GM12891 (cell line): Measurements from ENCODE around the gene C1RL.

Experiments used
- DNase-seq: peaks from one replicate; pipeline ENCODE4 v3.0.0; 2011; ENCODE audit warnings: low spot score; ENCODE audit not compliant: insufficient read length
- FAIRE-seq: peaks from 2 replicates; lab custom pipeline; 2011; peaks lifted over from hg19 to GRCh38; lab: Jason Lieb, UNC
- PAX5 ChIP-seq: IDR thresholded peaks from 2 replicates; pipeline ENCODE4 v1.6.1; 2011; ENCODE audit warnings: low read length, moderate library complexity, mild to moderate bottlenecking; ENCODE audit not compliant: insufficient read depth, severe bottlenecking
- POLR2A ChIP-seq: IDR thresholded peaks from 2 replicates; pipeline ENCODE4 v1.6.1; 2011; ENCODE audit warnings: low read depth, low read length, control low read depth
- POLR2AphosphoS5 ChIP-seq: IDR thresholded peaks from 2 replicates; pipeline ENCODE4 v1.6.1; 2011; ENCODE audit warnings: low read depth, low read length, control low read depth
- POU2F2 ChIP-seq: IDR thresholded peaks from 2 replicates; pipeline ENCODE4 v1.6.1; 2011; ENCODE audit warnings: low read depth, mild to moderate bottlenecking, control low read depth, low read length, moderate library complexity
- SPI1 ChIP-seq: IDR thresholded peaks from 2 replicates; pipeline ENCODE4 v1.6.1; 2011; ENCODE audit warnings: low read depth, low read length, control low read depth
- TAF1 ChIP-seq: IDR thresholded peaks from 2 replicates; pipeline ENCODE4 v1.6.1; 2011; ENCODE audit warnings: low read depth, low read length, control low read depth

C1RL gene

DNA sequence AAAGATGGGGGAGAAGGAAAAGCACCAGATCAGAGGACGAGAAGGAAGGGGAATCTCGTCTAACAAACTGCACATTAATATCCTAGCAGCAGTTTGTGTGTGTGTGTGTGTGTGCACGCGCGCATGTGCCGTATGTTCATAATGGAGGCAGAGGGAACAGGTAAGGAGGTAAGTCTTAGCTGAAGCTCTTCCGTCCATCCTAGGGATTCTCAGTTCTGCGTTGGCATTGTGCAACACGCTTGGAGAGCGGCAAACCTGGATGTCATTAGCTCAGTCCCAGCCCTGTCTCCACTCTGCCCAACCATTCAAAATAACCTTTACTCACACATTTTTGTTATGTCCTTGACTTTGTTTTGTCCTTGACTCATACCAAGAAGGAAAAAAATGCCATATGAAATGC lies 15.1 kb downstream of the C1RL start:
- DNase-seq (no peak), FAIRE-seq (no peak)
- TF ChIP-seq SPI1 (no peak), TAF1 (no peak), PAX5 (no peak), POLR2A (no peak), POLR2AphosphoS5 (no peak), POU2F2 (no peak)

DNA sequence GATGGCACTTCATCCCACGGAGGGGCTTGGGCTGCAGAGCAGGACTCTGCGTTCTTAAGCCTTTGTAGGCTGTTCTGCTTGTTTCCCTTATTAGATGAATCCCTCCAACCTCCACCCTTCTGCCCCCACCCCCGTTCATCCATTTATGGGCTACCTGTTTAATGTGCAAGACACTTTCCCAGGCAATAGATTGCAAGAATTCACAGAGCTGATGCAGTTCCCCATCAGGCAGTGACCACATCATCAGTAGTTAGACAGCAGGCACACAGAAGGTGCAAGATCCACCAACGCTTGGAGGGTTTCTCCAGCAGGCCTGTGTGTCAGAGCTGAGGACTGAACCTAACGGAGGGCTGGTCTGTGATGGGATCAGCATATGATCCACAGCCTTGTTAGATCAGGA lies 15.5 kb downstream of the C1RL start:
- FAIRE-seq (no peak), DNase-seq (no peak)
- TF ChIP-seq POLR2A (no peak), PAX5 (no peak)

DNA sequence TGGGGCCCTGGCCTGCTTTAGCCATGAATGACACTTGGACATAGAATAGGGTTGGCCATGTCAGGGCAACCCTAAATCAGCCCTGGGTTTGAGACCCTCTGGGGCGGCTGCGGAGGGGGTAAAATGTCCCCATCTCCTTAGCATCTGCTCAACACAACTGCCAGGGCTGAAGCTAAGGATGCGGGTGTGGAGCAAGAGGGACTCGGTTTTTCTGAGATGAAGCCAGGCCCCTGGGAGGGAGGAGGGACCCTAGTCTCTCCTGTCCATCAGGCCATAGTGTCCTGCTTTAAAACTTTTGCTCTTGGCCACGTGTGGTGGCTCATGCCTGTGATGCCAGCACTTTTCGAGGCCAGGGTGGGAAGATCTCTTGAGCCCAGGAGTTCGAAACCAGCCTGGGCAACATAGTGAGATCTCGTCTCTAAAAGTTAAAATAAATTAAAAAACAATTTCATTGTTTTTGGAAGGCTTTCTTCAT lies 16.0 kb downstream of the C1RL start:
- TF ChIP-seq SPI1 (no peak), PAX5 (no peak), POU2F2 (no peak), POLR2AphosphoS5 (no peak), TAF1 (no peak), POLR2A (no peak)
- no peak for FAIRE-seq
- DNase-seq: no peak

DNA sequence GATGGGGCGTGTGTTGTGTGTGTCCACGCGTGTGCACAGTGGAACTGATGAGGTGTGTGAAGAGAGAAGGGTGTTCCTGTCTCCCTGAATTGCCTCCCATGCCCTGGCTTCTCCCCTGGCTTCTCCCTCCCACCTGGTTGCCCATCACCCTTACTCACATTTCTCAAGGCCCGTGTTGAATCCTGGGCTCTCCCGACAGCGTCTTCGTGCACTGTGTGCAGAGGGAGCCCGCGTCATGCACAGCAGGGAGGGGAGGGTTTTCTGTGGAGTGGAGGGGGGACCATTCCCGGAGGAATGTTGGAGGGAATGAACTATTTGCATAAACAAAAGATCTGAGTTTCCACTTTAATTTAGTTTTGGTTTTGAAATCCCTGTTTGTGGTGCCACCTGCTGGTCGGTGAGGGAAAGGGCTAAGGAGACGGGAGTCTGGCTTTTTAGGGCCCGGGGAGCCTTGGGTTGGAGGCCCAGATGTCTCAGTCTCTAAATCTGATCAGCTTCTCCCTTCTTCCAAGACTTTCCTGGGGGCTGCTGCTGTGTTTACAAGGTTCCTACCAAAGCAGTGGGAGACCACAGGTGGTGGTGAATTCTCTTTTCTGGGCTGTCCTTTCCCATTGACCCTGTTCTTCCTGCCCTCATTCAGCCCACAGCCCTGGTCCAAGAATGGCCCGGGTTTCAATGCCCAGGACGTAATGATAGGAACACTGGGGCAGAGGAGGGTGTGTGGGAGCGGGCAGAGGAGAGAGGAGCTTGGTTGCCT lies 16.6 kb downstream of the C1RL start, which contains the start of gene C1R:
C1R (minus strand) TSS at position 217 of the 757 bp plus-strand sequence; CDS start at position 160, 57 bp downstream.
- FAIRE-seq: peak; percentile 87
- TF ChIP-seq SPI1 (no peak), POU2F2 (peak; percentile 83; the same call in 1 of the 2 replicates)
- DNase-seq: peak; percentile 56

DNA sequence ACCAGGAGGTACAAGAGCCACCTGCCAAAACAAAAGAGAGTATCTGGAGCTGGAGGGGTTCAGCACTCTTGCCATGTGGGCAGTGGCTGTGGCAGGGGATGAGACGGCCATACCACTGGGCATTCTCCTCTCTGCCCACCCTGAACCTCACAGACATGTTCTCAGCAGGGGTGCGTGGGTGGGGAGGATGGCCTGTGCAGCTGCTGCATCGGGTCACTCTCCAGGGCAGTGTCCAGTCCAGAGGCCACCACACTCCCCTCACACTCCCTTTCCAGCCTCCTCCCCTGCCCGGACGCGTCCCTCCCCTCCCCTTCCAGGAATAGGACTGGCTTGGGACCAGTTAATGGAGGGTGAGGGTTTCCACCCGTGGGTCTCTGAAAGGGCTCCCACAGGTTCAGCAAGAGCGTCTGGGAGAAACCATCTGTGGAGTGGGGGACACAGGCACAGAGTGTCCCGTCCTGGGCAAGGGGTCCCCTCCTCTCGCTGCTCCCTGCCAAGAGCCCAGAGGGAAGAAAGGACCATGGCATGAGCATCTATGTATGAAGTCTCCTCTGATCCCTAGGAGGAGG lies 17.3 kb downstream of the C1RL start:
- TF ChIP-seq PAX5 (no peak), POU2F2 (no peak), TAF1 (no peak), POLR2AphosphoS5 (no peak), SPI1 (no peak), POLR2A (no peak)
- DNase-seq (peak; percentile 18), FAIRE-seq (no peak)

DNA sequence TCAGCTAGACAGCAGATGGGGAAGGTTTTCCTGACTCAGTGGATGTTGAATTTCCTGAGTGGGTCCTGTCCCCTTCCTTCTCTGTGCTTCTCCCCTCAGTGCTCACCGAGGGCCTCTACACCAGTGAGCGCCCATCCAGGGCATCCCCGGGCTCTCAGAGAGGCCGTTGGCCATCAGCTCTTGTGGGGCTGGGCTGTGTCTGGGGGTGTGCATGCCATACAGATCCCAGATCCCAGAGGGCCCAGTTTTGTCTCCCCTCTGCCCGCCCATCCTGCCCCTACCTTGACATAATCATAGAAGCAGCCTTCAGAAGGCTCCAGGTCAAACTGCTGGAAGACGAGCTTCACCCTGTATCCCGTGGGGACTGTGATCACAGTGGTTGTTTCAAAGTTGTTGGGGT lies 17.8 kb downstream of the C1RL start:
- DNase-seq: no peak
- TF ChIP-seq SPI1 (no peak), POU2F2 (no peak), POLR2A (no peak), POLR2AphosphoS5 (no peak), PAX5 (no peak), TAF1 (no peak)
- FAIRE-seq: no peak

DNA sequence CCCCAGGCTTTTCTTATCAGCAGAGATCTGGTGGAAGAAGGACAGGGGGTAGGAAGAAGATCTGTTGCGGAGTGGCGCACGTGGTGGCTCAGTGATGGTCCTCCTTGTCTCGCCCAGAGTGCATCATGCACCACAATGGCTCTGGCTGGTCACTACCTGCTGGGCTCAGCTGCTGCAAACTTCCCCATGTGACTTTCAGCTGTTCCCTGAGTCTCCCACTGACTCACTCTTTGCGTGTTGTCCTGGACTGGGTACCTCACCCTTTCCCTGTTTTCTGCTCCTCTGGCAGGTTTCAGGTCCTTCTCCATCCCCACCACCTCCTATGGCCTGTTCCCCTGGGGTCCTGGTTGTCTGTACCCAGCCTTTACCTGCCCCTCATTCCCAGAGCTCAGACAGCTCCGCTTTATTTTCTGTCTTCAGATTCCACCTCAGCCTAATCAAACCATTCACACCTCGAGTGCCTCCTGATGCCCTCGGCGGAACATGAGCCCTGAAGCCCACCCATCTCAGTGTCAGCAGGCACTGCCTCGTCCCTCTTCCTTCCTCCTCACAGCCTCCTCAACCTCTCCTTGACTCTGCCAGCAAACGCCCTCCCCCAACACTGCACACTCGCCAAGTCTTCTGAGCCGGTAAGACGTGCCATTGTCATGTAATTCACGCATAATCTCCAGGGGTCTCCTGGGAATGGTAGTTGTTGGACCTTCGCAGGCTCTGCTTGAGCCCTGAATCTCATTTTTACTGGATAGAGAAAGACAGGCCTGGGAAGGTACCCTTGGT lies 18.6 kb downstream of the C1RL start:
- DNase-seq (no peak), FAIRE-seq (no peak)
- TF ChIP-seq POLR2A: no peak
- no peak for TF ChIP-seq TAF1
- no peak for TF ChIP-seq SPI1
- no peak for TF ChIP-seq PAX5
- TF ChIP-seq POU2F2: no peak
- no peak for TF ChIP-seq POLR2AphosphoS5

DNA sequence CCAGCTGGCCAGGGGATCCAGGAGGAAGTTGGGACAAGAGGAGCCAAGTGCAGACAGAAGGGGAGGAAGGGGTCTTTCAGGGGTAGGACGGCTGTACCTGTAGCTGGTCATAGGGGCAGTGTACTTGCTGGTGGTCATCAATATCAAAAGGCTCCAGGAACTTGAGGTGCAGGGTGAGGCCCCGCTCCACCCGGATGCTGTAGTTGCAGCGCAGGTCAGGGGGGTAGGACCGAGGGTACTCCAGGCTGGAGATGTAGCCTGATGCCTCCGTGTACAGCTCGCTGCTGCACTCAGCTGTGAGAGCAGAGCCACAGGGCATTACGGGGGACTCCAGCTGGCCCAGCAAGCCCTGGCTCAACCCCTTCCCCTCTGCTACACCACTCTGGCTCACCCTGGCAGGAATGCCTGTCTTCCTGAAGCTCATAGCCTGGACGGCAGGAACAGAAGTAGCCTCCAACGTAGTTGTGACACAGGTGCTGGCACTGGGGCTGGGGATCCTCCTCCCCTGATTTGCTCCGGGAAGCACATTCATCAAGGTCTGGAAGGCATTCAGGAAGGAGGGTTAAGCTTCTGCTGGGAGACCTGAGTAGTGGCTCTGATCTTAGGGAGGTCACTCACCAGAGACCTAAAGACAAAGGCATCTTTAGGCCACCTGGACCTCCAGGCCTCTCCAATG lies 19.7 kb downstream of the C1RL start:
- DNase-seq: no peak
- no peak for TF ChIP-seq POU2F2
- TF ChIP-seq POLR2A: no peak
- no peak for TF ChIP-seq PAX5
- no peak for TF ChIP-seq POLR2AphosphoS5
- TF ChIP-seq TAF1: no peak
- no peak for FAIRE-seq

DNA sequence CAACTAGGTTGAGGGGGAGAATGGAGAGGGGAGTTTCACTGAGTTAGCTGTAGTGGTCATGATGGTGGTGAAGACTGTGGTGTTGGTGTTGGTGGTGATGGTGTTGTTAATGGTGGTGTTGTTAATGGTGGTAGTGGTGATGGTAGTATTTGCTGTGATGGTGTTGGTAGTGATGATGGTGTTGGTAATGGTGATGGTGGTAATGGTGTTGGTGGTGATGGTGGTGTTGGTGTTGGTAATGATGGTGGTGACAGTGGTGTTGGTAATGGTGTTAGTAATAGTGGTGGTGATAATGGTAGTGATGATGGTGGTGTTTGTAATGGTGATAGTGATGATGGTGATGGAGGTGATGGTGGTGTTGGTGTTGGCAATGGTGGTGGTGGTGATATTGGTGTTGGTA lies 25.9 kb downstream of the C1RL start:
- DNase-seq (no peak), FAIRE-seq (no peak)
- TF ChIP-seq SPI1: no peak
- TF ChIP-seq TAF1: no peak
- TF ChIP-seq POLR2A: no peak
- TF ChIP-seq PAX5: no peak
- TF ChIP-seq POU2F2: no peak
- TF ChIP-seq POLR2AphosphoS5: no peak
